Kidney (tissue), 14 donors: ENCODE measurements around the gene PEAR1. TPM values are rescaled to one million over a fixed set of nuclear protein-coding genes. Genes with fewer than 3 reads are reported as not detected.

Experiments used
- DNase-seq, 5 donors: peaks; one replicate each; pipeline ENCODE4 v3.0.0-alpha.2; 2013 to 2020
- FAIRE-seq: peaks from 2 replicates; lab custom pipeline; 2012; peaks lifted over from hg19 to GRCh38; lab: Jason Lieb, UNC
- H3K27ac ChIP-seq, 2 donors: one replicate each; pipeline ENCODE4 v1.7.0; 2013; ENCODE audit warnings: low read depth in 2 of 2, low read length in 2 of 2, inconsistent platforms in 1 of 2
- H3K27me3 ChIP-seq: one replicate; pipeline ENCODE4 v1.7.1; 2013; ENCODE audit warnings: low read length, inconsistent platforms; ENCODE audit not compliant: control insufficient read depth, insufficient read depth
- H3K36me3 ChIP-seq, 3 donors: one replicate each; pipeline versions ENCODE4 v1.7.0 to v1.7.1; 2013; ENCODE audit warnings: low read length in 3 of 3, control low read depth in 1 of 3, inconsistent platforms in 1 of 3; ENCODE audit not compliant: insufficient read depth in 3 of 3, control insufficient read depth in 2 of 3
- H3K4me1 ChIP-seq, 3 donors: one replicate each; pipeline versions ENCODE4 v1.7.0 to v1.7.1; 2013; ENCODE audit warnings: low read length in 3 of 3, inconsistent platforms in 1 of 3, low read depth in 1 of 3; ENCODE audit not compliant: control insufficient read depth in 2 of 3, insufficient read depth in 2 of 3
- H3K4me3 ChIP-seq, 3 donors: one replicate each; pipeline versions ENCODE4 v1.7.0 to v1.8.1; 2013; ENCODE audit warnings: low read length in 3 of 3, control low read depth in 1 of 3, inconsistent platforms in 1 of 3
- H3K9ac ChIP-seq, 3 donors: one replicate each; pipeline versions ENCODE4 v1.7.0 to v1.7.1; 2013; ENCODE audit warnings: low read length in 3 of 3, control low read depth in 1 of 3, inconsistent platforms in 1 of 3
- H3K9me3 ChIP-seq, 3 donors: one replicate each; pipeline versions ENCODE4 v1.7.0 to v1.7.1; 2013; ENCODE audit warnings: low read length in 3 of 3, control low read depth in 1 of 3, inconsistent platforms in 1 of 3; ENCODE audit not compliant: control insufficient read depth in 2 of 3, insufficient read depth in 1 of 3
- CTCF ChIP-seq: IDR thresholded peaks from 3 replicates; pipeline ENCODE4 v1.5.1; 2012; ENCODE audit warnings: mild to moderate bottlenecking, moderate library complexity, borderline replicate concordance; ENCODE audit not compliant: insufficient read depth; ENCODE audit errors: extremely low read depth
- intact Hi-C: fragments of 100-400 bp; cut with DNase I; formaldehyde crosslinking; loops from one replicate; pipeline ENCODE4 v1.11.1; 2022
- polyA plus RNA-seq: library from polyadenylated mRNA; stranded (reverse); fragments of 350-450 nt; fragmentation: Illumina TruSeq; extraction: RNeasy Lipid Tissue Mini Kit (QIAGEN cat#74804); gene quantifications from one replicate; pipeline ENCODE4 v1.2.3, GENCODE V29; 2014; ENCODE audit warnings: low read depth, low replicate concordance; ENCODE audit not compliant: insufficient read depth
- total RNA-seq: library from RNA; stranded (reverse); fragmentation: NEBNext Ultra II Directional; extraction: Animal tissue kit (Norgen Biotek cat#: 25700); gene quantifications from one replicate; pipeline ENCODE4 v1.2.1, GENCODE V29; 2021
- donor health status: control.
- donor health status: control.
- donor health status: control.
- donor health status: control.
- donor health status: control.
- donor health status: DM: yes; HTN: yes; CAD: no.
- donor health status: Normal renal cell carcinoma (clear cell type).

The PEAR1 gene
- total and polyA plus RNA-seq, 2 donors from 2014 or later: 4.5 to 17.2 TPM

GRCh38 chr1:156849151-156849496 is 44.4 kb upstream of the PEAR1 start:
- peaks cover 0 to 7% (median 0%) of the 10 kb centered on the region in 3 donors for H3K4me1 ChIP-seq

DNA sequence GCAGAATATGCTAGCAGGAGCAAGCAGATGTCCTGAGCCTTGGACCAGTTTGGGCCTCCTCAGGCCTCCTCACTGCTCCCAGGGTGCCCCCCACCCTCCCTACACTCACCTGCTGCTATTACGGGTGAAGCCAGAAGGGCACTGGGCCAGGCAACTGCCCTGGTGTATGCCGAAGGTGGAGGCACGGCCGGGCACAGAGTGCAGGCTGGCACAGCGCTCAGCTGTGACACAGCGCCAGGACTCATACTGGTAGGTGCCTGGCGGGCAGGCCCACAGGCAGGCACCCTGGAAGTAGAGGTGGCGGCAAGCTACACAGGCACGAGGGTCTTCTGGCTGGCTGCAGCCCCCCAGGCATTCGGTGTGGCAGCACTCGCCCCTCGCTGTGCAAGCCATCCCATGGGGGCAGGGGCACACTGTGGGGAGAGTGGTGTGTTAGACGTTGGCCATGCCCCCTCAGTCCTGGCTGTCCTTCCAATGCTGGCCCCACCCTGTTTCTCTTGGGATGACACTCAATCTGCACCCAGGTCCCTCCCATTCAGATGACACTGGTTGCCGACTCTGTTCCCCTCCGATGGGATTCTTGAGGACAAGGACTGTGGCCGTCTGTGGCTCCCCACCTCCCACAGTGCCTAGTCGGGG is 41.6 kb upstream of the PEAR1 start:
- DNase-seq: peak in 1 of 5 donors; percentile 69
- Histone ChIP-seq H3K9ac (no peak overlapping the region), H3K27me3 (peaks cover 4% of the 10 kb centered on the region), H3K36me3 (no peaks in the 10 kb centered on the region), H3K27ac (no peak overlapping the region), H3K4me1 (peaks cover 0 to 3% (median 0%) of the 10 kb centered on the region in 3 donors), H3K4me3 (no peak overlapping the region), H3K9me3 (no peaks in the 10 kb centered on the region)
- intact Hi-C loops: loop anchor here (10.0 kb wide), 1 partner anchor 57 kb away; no protein-coding TSS in a partner anchor
- FAIRE-seq: no peak
- no peak for TF ChIP-seq CTCF

More at GRCh38 chr1:156849151-156849496, 44.4 kb upstream of the PEAR1 start:
- intact Hi-C loops: no loop called here
- Histone ChIP-seq H3K27me3 (peaks cover 13% of the 10 kb centered on the region), H3K27ac (no peak overlapping the region), H3K9ac (no peak overlapping the region), H3K9me3 (no peaks in the 10 kb centered on the region), H3K36me3 (no peaks in the 10 kb centered on the region), H3K4me3 (no peak overlapping the region)
- DNase-seq: no peak
- TF ChIP-seq CTCF: no peak
- no peak for FAIRE-seq

DNA sequence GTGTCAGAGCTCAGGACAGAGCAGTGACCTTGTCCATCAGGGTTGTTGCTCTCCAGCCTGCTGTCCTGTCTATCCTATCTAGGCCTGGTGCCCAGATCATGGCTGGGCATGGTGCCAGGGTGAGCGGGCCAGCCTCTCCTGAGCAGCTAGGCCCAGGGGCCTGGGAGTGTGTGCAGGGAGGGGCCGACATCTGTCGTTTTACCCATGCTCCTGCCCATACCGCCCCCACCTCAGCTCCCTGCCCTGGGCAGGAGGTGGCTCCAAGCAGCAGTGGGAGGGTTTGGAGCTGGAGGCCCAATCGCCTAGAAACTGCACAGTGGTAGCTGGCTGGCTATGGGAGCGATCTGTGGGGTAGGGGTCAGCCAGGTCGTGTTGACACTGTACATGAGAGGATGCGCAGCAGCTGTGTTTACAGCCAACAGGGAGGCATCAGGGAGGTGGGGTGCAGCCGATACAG is 41.1 kb upstream of the PEAR1 start:
- Histone ChIP-seq H3K9ac (no peak overlapping the region), H3K27ac (no peak overlapping the region), H3K9me3 (no peaks in the 10 kb centered on the region), H3K4me3 (no peak overlapping the region), H3K27me3 (peaks cover 6% of the 10 kb centered on the region), H3K4me1 (peaks cover 0 to 3% (median 0%) of the 10 kb centered on the region in 3 donors), H3K36me3 (no peaks in the 10 kb centered on the region)
- TF ChIP-seq CTCF: no peak
- intact Hi-C loops: loop anchor here (10.0 kb wide), 1 partner anchor 58 kb away; no protein-coding TSS in a partner anchor
- peak in 4 of 5 donors; percentile 88 to 91 (median 89) for DNase-seq
- FAIRE-seq: no peak
